Measurements from ENCODE around the gene TPRX1.

Gene TPRX1

DNA sequence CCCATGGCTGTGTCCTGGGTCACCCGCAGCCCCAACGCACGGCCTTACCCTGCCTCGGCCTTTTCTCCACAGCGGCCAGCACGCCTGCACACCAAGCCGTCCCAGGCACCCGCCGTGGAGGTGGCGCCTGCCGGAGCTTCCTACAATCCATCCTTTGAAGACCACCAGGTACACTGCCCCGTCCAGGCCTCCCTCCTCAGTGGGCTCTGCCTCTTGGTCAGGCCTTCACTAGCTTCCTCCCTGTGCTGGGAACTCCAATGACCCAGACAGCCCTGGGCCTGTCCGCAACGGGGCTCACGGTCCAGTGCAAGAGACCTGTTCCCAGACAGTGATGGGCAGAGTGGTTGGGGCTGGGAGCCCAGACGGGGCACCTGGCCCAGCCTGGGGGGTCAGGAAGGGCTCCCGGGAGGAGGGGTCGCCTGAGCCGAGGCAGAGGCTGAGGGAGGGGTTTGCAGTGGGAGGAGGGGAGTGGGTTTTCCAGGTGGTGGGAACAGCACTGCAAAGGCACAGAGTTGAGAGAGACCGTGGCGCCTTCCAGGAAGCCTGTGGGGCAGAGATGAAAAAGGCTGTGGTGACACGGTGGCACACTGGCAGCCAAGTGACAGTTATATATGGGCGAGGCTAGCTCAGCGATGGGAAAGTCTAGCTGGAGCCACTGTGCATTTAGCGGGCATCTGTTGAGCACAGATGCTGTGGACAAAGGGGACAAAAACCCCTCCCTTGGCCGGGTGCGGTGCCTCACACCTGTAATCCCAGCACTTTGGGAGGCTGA lies 51.7 kb downstream of the TPRX1 start:
- TF ChIP-seq, protein P1, sequence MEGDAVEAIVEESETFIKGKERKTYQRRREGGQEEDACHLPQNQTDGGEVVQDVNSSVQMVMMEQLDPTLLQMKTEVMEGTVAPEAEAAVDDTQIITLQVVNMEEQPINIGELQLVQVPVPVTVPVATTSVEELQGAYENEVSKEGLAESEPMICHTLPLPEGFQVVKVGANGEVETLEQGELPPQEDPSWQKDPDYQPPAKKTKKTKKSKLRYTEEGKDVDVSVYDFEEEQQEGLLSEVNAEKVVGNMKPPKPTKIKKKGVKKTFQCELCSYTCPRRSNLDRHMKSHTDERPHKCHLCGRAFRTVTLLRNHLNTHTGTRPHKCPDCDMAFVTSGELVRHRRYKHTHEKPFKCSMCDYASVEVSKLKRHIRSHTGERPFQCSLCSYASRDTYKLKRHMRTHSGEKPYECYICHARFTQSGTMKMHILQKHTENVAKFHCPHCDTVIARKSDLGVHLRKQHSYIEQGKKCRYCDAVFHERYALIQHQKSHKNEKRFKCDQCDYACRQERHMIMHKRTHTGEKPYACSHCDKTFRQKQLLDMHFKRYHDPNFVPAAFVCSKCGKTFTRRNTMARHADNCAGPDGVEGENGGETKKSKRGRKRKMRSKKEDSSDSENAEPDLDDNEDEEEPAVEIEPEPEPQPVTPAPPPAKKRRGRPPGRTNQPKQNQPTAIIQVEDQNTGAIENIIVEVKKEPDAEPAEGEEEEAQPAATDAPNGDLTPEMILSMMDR (IDR thresholded peaks at IDR 0.05; ENCODE audit: insufficient read depth, low read length, poor library complexity, severe bottlenecking) = no peak
- no peaks in the 10 kb centered on the region for H3K27me3 ChIP-seq (replicated peaks; ENCODE audit: control insufficient read depth, insufficient read depth, low read length)
- peaks cover 58% of the 10 kb centered on the region for H3K36me3 ChIP-seq (ENCODE audit: control insufficient read depth, insufficient read depth, low read length)
- no peak overlapping the region for H3K4me3 ChIP-seq (replicated peaks; ENCODE audit: low read depth, low read length)
- DNase-seq (ENCODE audit: extremely low read depth, insufficient read length) = no peak

All from GM06990 (cell line).